Ascending aorta (tissue), 2 donors: Measurements from ENCODE around the gene ZNF346. TPM values are rescaled to one million over a fixed set of nuclear protein-coding genes. Genes with fewer than 3 reads are reported as not detected.
"Not testable (repeated sequence)": the region's sequence is repeated elsewhere in the genome, so short reads cannot be mapped to it uniquely, and the experiment has no call there.

Experiments
- DNase-seq, 2 donors: peaks; one replicate each; pipeline ENCODE4 v3.0.0-alpha.2; 2019; ENCODE audit warnings: low spot score in 2 of 2
- H3K27ac ChIP-seq, 2 donors: fragments of 200-600 bp; sonication (generic); one replicate each; pipeline ENCODE4 v1.5.1; 2016 to 2017; ENCODE audit warnings: mild to moderate bottlenecking in 1 of 2
- H3K27me3 ChIP-seq: fragments of 200-600 bp; sonication (generic); one replicate; pipeline ENCODE4 v1.5.1; 2017
- H3K36me3 ChIP-seq, 2 donors: fragments of 200-600 bp; sonication (generic); one replicate each; pipeline ENCODE4 v1.5.1; 2016
- H3K4me1 ChIP-seq, 2 donors: fragments of 200-600 bp; sonication (generic); one replicate each; pipeline ENCODE4 v1.5.1; 2016 to 2017; ENCODE audit warnings: mild to moderate bottlenecking in 1 of 2
- H3K4me3 ChIP-seq, 2 donors: fragments of 200-600 bp; sonication (generic); one replicate each; pipeline ENCODE4 v1.5.1; 2016 to 2017; ENCODE audit warnings: mild to moderate bottlenecking in 1 of 2
- H3K9me3 ChIP-seq, 2 donors: fragments of 200-600 bp; sonication (generic); one replicate each; pipeline ENCODE4 v1.5.1; 2016
- CTCF ChIP-seq, 3 experiments: fragments of 200-600 bp in 2 of 3; fragments of 450-650 bp in 1 of 3; sonication (generic) in 2 of 3; IDR thresholded peaks; one replicate each; pipeline ENCODE4 v1.5.1; 2016 to 2019; ENCODE audit warnings: antibody characterized with exemption in 3 of 3, mild to moderate bottlenecking in 1 of 3, moderate library complexity in 1 of 3
- intact Hi-C: fragments of 100-400 bp; cut with DNase I; formaldehyde crosslinking; loops from one replicate; pipeline ENCODE4 v1.15.1; 2023
- total RNA-seq: library from RNA; depleted of rRNA; stranded (reverse); fragments of >200 nt; gene quantifications from one replicate; pipeline ENCODE4 v1.1.0, GENCODE V29; 2016

Gene ZNF346
- total RNA-seq, 1 donor from 2014 or later, result 30.5 TPM

DNA sequence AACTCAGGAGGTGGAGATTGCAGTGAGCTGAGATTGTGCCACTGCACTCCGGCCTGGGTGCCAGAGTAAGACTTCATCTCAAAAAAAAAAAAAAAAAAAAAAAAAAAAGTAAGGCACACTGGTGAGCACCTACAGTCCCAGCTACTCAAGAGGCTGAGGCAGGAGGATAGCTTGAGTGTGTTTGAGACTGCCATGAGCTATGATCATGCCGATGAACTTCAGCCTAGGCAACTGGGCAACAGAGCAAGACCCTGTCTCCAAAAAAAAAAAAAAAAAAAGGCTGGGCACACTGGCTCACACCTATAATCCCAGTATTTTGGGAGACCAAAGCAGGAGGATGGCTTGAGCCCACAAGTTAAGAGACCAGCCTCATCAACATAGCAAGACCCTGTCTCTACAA is 36.2 kb upstream of the ZNF346 start:
- no peak for DNase-seq
- intact Hi-C loops, result no loop called here
- Histone ChIP-seq H3K27me3 (no peaks in the 10 kb centered on the region), H3K9me3 (no peaks in the 10 kb centered on the region), H3K4me3 (no peak overlapping the region), H3K36me3 (peaks cover 7 to 14% of the 10 kb centered on the region in 2 donors), H3K4me1 (peaks cover 0 to 2% of the 10 kb centered on the region in 2 donors), H3K27ac (no peak overlapping the region)
- TF ChIP-seq CTCF (IDR thresholded peaks at IDR 0.05), result no peak

GRCh38 chr5:176987583-176987982 is 34.9 kb upstream of the ZNF346 start:
- no peak for DNase-seq
- Histone ChIP-seq H3K27ac (no peak overlapping the region), H3K4me3 (no peak overlapping the region), H3K9me3 (no peaks in the 10 kb centered on the region), H3K36me3 (peaks cover 0 to 3% of the 10 kb centered on the region in 2 donors), H3K27me3 (no peaks in the 10 kb centered on the region), H3K4me1 (peaks cover 0 to 2% of the 10 kb centered on the region in 2 donors)
- TF ChIP-seq CTCF (IDR thresholded peaks at IDR 0.05), result no peak
- intact Hi-C loops, result no loop called here

DNA sequence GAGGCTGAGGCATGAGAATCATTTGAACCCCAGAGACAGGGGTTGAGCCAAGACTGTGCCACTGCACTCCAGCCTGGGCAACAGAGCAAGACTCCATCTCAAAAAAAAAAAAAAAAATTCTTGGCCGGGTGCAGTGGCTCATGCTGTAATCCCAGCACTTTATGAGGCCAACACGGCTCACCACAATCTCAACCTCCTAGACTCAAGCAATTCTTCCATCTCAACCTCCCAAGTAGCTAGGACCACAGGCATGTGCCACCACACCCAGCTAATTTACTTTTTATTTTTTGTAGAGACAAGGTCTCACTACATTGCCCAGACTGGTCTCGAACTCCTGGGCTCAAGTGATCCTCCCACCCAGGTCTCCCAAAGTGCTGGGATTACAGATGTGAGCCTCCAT is 29.4 kb upstream of the ZNF346 start:
- H3K36me3 ChIP-seq, H3K27ac ChIP-seq, DNase-seq, intact Hi-C loops, H3K27me3 ChIP-seq, H3K9me3 ChIP-seq, H3K4me1 ChIP-seq, H3K4me3 ChIP-seq: not testable (repeated sequence)

- Histone ChIP-seq H3K36me3 (no peaks in the 10 kb centered on the region), H3K27me3 (no peaks in the 10 kb centered on the region), H3K4me3 (no peak overlapping the region), H3K4me1 (peaks cover 0 to 6% of the 10 kb centered on the region in 2 donors), H3K27ac (peak overlapping the region; percentile 25 to 53), H3K9me3 (peaks cover 0 to 8% of the 10 kb centered on the region in 2 donors)
- intact Hi-C loops, result no loop called here
- peak; percentile 18 to 67 for DNase-seq
- TF ChIP-seq CTCF (IDR thresholded peaks at IDR 0.05), result no peak
Measured at GRCh38 chr5:176994460-176995121, 27.9 kb upstream of the ZNF346 start.

DNA sequence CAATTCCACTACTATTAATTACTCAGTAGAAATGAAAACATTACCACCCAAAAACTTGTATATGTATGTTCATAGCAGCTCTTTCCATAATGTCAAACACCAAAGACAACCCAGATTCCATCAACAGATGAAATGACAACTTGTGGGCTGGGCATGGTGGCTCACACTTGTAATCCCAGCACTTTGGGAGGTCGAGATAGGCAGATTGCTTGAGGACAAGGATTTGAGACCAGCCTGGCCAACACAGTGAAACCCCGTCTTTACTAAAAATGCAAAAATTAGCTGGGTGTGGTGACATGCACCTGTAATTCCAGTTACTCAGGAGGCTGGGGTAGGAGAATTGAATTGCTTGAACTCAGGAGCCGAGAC is 27.4 kb upstream of the ZNF346 start:
- TF ChIP-seq CTCF (IDR thresholded peaks at IDR 0.05), result no peak
- intact Hi-C loops, result no loop called here
- H3K4me3 ChIP-seq, result no peak overlapping the region
- H3K27me3 ChIP-seq, result no peaks in the 10 kb centered on the region
- peaks cover 0 to 6% of the 10 kb centered on the region in 2 donors for H3K4me1 ChIP-seq
- H3K9me3 ChIP-seq, result peaks cover 0 to 8% of the 10 kb centered on the region in 2 donors
- H3K36me3 ChIP-seq, result no peaks in the 10 kb centered on the region
- H3K27ac ChIP-seq, result peak overlapping the region; percentile 25 to 53
- no peak for DNase-seq

DNA sequence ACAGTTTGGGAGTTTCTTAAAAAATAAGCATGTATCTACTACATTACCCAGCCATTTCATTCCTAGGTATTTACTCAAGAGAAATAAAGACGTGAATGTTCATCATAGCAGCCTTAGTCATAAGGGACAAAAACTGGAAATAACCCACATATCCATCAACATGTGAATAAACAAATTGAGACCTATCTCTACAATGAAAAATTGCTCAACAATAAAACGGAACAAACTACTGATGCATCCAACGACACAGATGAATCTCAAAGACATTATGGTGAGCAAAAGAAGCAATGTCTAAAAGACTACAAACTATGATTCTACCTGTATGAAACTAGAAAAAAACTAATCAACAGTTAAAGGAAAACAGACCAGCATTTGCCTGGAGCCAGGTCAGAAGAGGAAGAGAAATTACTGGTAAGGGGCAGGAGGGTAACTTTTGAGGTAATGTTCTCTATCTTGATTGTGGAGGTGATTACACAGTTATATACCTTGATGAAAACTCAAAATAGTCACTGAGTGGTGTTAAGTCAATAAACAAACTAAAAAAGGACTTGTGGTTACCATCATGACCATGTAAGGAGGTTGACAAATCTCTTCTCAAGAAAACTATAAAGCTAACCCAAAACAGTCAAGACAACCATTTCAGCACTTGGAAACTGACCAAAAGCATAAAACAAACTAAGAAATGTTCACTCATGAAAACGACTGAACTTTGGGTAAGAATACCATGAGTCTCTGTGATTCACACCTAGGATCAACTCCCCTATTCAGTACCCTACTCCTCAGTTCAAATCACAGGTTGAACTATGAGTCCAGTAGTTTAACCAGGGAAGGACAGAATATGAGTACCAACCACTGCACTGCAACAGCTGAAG is 26.4 kb upstream of the ZNF346 start:
- H3K27ac ChIP-seq, result peak overlapping the region; percentile 25 to 51
- peaks cover 0 to 8% of the 10 kb centered on the region in 2 donors for H3K9me3 ChIP-seq
- H3K4me1 ChIP-seq, result peaks cover 0 to 6% of the 10 kb centered on the region in 2 donors
- intact Hi-C loops, result no loop called here
- no peak overlapping the region for H3K4me3 ChIP-seq
- DNase-seq, result no peak
- TF ChIP-seq CTCF (IDR thresholded peaks at IDR 0.05), result no peak
- H3K27me3 ChIP-seq, result no peaks in the 10 kb centered on the region
- no peaks in the 10 kb centered on the region for H3K36me3 ChIP-seq
